Stomach (tissue), 9 donors: ENCODE results near the gene DDR1. TPM values are rescaled to one million over a fixed set of nuclear protein-coding genes. Genes with fewer than 3 reads are reported as not detected.
"Not testable (repeated sequence)": the region's sequence is repeated elsewhere in the genome, so short reads cannot be mapped to it uniquely, and the experiment has no call there.

ENCODE experiments used
- DNase-seq, 2 donors: peaks; one replicate each; pipeline versions ENCODE4 v3.0.0 to v3.0.0-alpha.2; 2013 to 2019
- H3K27ac ChIP-seq, 5 donors: fragments of 200-600 bp in 4 of 5; sonication (generic) in 4 of 5; one replicate each; pipeline ENCODE4 v1.5.1; 2013 to 2019; ENCODE audit warnings: mild to moderate bottlenecking in 1 of 5, moderate library complexity in 1 of 5
- H3K27me3 ChIP-seq, 3 donors: fragments of 200-600 bp; sonication (generic); one replicate each; pipeline ENCODE4 v1.5.1; 2017 to 2019; ENCODE audit warnings: mixed run types in 1 of 3
- H3K36me3 ChIP-seq, 4 donors: fragments of 200-600 bp; sonication (generic); 1 replicate in 3 of 4; 2 replicates in 1 of 4; pipeline ENCODE4 v1.5.1; 2016 to 2019
- H3K4me1 ChIP-seq, 4 donors: fragments of 200-600 bp; sonication (generic); one replicate each; pipeline ENCODE4 v1.5.1; 2016 to 2019
- H3K4me3 ChIP-seq, 4 donors: fragments of 200-600 bp; sonication (generic) in 3 of 4; one replicate each; pipeline ENCODE4 v1.5.1; 2016 to 2019; ENCODE audit warnings: mild to moderate bottlenecking in 1 of 4
- H3K9me3 ChIP-seq, 4 donors: fragments of 200-600 bp; sonication (generic); one replicate each; pipeline ENCODE4 v1.5.1; 2016 to 2019
- EP300 ChIP-seq: sonication (generic); formaldehyde crosslinking; IDR thresholded peaks from one replicate; pipeline ENCODE4 v1.6.1; 2017; ENCODE audit warnings: antibody characterized with exemption
- POLR2A ChIP-seq, 4 donors: fragments of 450-650 bp; IDR thresholded peaks; one replicate each; pipeline ENCODE4 v1.6.1; 2016; ENCODE audit warnings: antibody characterized with exemption in 4 of 4, control low read depth in 2 of 4, mild to moderate bottlenecking in 1 of 4, moderate library complexity in 1 of 4
- POLR2AphosphoS5 ChIP-seq, 3 donors: sonication (generic); formaldehyde crosslinking; IDR thresholded peaks; one replicate each; pipeline ENCODE4 v1.6.1; 2016; ENCODE audit warnings: antibody characterized with exemption in 3 of 3
- WGBS, 5 donors: extraction: QIAGEN DNeasy Blood & Tissue Kit in 3 of 5; methylation state at CpG; one replicate each; pipeline versions ENCODE4 v1.1.5 to v1.1.7; 2013 to 2018; 5-methylcytosine and 5-hydroxymethylcytosine counted together
- intact Hi-C: fragments of 100-400 bp; cut with DNase I; formaldehyde crosslinking; loops from one replicate; pipeline ENCODE4 v1.15.1; 2023; ENCODE audit warnings: low total_unique reads
- polyA plus RNA-seq, 3 donors: library from polyadenylated mRNA; stranded (reverse); fragments of 200-250 nt; gene quantifications; one replicate each; pipeline ENCODE4 v1.2.3, GENCODE V29; 2013
- total RNA-seq, 5 donors: library from RNA; depleted of rRNA; stranded (reverse); fragments of >200 nt; gene quantifications; one replicate each; pipeline versions ENCODE4 v1.1.0 to v1.2.3, GENCODE V29; 2014 to 2016
- TF ChIP-seq, protein P1 (sequence below), 7 experiments: fragments of 450-650 bp in 4 of 7; fragments of 200-600 bp in 3 of 7; sonication (generic) in 3 of 7; IDR thresholded peaks; one replicate each; pipeline ENCODE4 v1.5.1; 2016 to 2019; ENCODE audit warnings: antibody characterized with exemption in 7 of 7, control low read depth in 2 of 7, mild to moderate bottlenecking in 1 of 7
- donor health status: healthy with polysubstance abuse.
- donor health status: Bipolar disorder and iron deficiency.
- donor health status: healthy.

Gene DDR1
- total and polyA plus RNA-seq, 8 donors, result 17.6 to 144 (median 82.4) TPM

- Histone ChIP-seq H3K27me3 (no peaks in the 10 kb centered on the region), H3K9me3 (peaks cover 0 to 30% (median 10%) of the 10 kb centered on the region in 4 donors), H3K4me3 (no peak overlapping the region), H3K27ac (no peak overlapping the region), H3K4me1 (peaks cover 0 to 15% (median 7%) of the 10 kb centered on the region in 4 donors), H3K36me3 (no peaks in the 10 kb centered on the region)
- no peak for DNase-seq
- TF ChIP-seq, protein P1, sequence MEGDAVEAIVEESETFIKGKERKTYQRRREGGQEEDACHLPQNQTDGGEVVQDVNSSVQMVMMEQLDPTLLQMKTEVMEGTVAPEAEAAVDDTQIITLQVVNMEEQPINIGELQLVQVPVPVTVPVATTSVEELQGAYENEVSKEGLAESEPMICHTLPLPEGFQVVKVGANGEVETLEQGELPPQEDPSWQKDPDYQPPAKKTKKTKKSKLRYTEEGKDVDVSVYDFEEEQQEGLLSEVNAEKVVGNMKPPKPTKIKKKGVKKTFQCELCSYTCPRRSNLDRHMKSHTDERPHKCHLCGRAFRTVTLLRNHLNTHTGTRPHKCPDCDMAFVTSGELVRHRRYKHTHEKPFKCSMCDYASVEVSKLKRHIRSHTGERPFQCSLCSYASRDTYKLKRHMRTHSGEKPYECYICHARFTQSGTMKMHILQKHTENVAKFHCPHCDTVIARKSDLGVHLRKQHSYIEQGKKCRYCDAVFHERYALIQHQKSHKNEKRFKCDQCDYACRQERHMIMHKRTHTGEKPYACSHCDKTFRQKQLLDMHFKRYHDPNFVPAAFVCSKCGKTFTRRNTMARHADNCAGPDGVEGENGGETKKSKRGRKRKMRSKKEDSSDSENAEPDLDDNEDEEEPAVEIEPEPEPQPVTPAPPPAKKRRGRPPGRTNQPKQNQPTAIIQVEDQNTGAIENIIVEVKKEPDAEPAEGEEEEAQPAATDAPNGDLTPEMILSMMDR (IDR thresholded peaks at IDR 0.05), result no peak
- TF ChIP-seq POLR2AphosphoS5 (IDR thresholded peaks at IDR 0.05) (no peak), EP300 (no peak), POLR2A (IDR thresholded peaks at IDR 0.05) (no peak)
- intact Hi-C loops, result loop anchor here (5.0 kb wide), 1 partner anchor 39 kb away; no protein-coding TSS in a partner anchor
- WGBS, 5 donors, result 82 to 92% (median 83%) methylated on average over 4 of the region's 4 CpGs
These were observed 12.6 kb upstream of the DDR1 start for GRCh38 chr6:30871592-30872183.

DNA sequence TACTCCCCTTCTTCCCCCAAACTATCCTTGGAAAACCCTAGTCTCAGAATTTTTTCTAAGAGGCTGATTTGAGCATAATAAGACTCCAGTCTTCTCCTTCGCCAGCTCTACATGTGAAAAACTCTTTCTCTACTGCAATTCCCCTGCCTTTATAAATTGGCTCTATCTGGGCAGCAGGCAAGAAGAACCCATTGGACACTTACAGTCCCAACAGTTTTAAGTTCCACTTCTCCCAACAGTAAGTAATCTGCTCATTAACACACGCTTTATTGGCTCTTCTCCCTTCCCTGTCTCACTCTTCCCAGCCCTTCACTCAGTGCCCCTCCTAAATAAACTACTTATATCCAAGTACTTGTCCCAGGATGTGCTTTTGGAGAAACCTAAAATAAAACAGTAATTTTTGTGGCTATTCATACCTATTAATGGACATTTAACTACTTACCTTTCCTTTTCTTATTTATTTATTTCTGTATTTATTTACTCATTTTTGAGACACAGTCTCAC, 11.1 kb upstream of the DDR1 start:
- intact Hi-C loops, result loop anchor here (5.0 kb wide), 1 partner anchor 41 kb away; no protein-coding TSS in a partner anchor
- 91 to 100% (median 95%) methylated on average over 2 of the region's 2 CpGs for WGBS, 5 donors

GRCh38 chr6:30873795-30874194, 10.5 kb upstream of the DDR1 start:
- H3K27ac ChIP-seq, H3K36me3 ChIP-seq, H3K27me3 ChIP-seq, H3K4me3 ChIP-seq, DNase-seq: not testable (repeated sequence)
- Histone ChIP-seq H3K9me3 (peaks cover 0 to 25% (median 9%) of the 10 kb centered on the region in 4 donors), H3K4me1 (peaks cover 7 to 36% (median 22%) of the 10 kb centered on the region in 4 donors)
- 84 to 98% (median 92%) methylated on average over 3 of the region's 3 CpGs for WGBS, 5 donors
- intact Hi-C loops, result loop anchor here (5.0 kb wide), 1 partner anchor 41 kb away; no protein-coding TSS in a partner anchor

More for the DNA sequence above, 11.1 kb upstream of the DDR1 start:
- H3K9me3 ChIP-seq, result peaks cover 0 to 30% (median 10%) of the 10 kb centered on the region in 4 donors
- no peak for DNase-seq
- H3K27me3 ChIP-seq, result no peaks in the 10 kb centered on the region
- H3K4me1 ChIP-seq, result peaks cover 6 to 30% (median 19%) of the 10 kb centered on the region in 4 donors
- H3K27ac ChIP-seq, result no peak overlapping the region
- H3K4me3 ChIP-seq, result no peak overlapping the region
- TF ChIP-seq POLR2AphosphoS5 (IDR thresholded peaks at IDR 0.05), result no peak
- no peaks in the 10 kb centered on the region for H3K36me3 ChIP-seq

- 73 to 78% (median 76%) methylated on average over 18 of the region's 18 CpGs for WGBS, 5 donors
- TF ChIP-seq EP300 (no peak), POLR2AphosphoS5 (IDR thresholded peaks at IDR 0.05) (no peak), POLR2A (IDR thresholded peaks at IDR 0.05) (no peak)
- TF ChIP-seq, protein P1 (IDR thresholded peaks at IDR 0.05), result no peak
- Histone ChIP-seq H3K27ac (peak overlapping the region in 2 of 5 donors; percentile 8 to 85), H3K4me1 (peaks cover 7 to 36% (median 22%) of the 10 kb centered on the region in 4 donors), H3K36me3 (no peaks in the 10 kb centered on the region), H3K27me3 (no peaks in the 10 kb centered on the region), H3K9me3 (peaks cover 0 to 13% (median 2%) of the 10 kb centered on the region in 4 donors), H3K4me3 (no peak overlapping the region)
- DNase-seq, result peak in 1 of 2 donors; percentile 36
- intact Hi-C loops, result no loop called here
These were observed 8.9 kb upstream of the DDR1 start for GRCh38 chr6:30875244-30876038.

DNA sequence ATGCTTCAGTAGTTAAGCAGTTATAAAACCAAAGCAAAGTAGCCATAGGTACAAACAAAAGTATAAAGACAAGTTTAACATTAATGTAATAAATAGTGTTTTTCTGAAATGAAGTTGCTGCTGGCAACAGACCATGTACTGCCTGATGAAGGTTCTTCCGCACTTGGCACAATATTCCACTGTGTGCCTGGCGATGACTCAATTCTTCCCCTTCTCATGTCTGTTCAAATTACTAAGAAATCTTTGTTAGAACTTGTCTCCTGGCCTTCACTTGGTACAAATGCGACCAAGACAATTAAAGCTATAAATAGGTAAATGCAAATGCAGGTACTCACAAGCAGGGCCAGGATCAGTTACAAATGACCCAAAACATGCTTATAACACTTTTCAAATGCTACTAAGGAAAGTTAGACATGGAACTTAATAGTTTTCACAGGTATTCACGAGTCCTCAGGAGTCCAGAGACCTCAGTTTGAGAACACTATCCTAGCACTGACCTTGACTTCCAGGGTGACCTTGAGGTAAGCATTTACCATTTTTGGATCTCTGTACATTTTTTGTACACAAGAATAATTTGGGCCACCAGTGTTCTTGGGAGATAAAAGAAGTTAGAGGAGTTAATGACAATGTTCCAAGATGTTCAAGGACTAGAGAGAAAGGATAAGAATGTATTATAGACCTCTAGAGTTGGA, 8.1 kb upstream of the DDR1 start:
- peaks cover 0 to 13% (median 0%) of the 10 kb centered on the region in 4 donors for H3K9me3 ChIP-seq
- 45 to 65% (median 51%) methylated on average over 4 of the region's 4 CpGs for WGBS, 5 donors
- peak in 1 of 2 donors; percentile 80 for DNase-seq

More for the DNA sequence above, 8.1 kb upstream of the DDR1 start:
- intact Hi-C loops, result no loop called here
- TF ChIP-seq, protein P1 (IDR thresholded peaks at IDR 0.05), result no peak
- TF ChIP-seq POLR2A (IDR thresholded peaks at IDR 0.05), result no peak
- peak in 2 of 3 donors; percentile 43 to 47 for TF ChIP-seq POLR2AphosphoS5 (IDR thresholded peaks at IDR 0.05)
- no peak for TF ChIP-seq EP300
- Histone ChIP-seq H3K4me1 (peaks cover 7 to 36% (median 22%) of the 10 kb centered on the region in 4 donors), H3K4me3 (no peak overlapping the region), H3K27me3 (no peaks in the 10 kb centered on the region), H3K36me3 (no peaks in the 10 kb centered on the region), H3K27ac (peak overlapping the region in 4 of 5 donors; percentile 14 to 86 (median 84))
